K562 (cell line): ENCODE data around the gene PSMB10. TPM values are rescaled to one million over a fixed set of nuclear protein-coding genes. Genes with fewer than 3 reads are reported as not detected.

ENCODE experiments used
- CHCHD3 ChIP-seq: fragments of 250-450 bp; sonication (Bioruptor Pico); IDR thresholded peaks from 2 replicates; pipeline ENCODE4 v2.1.2; 2022; ENCODE audit warnings: mild to moderate bottlenecking
- CXXC5 ChIP-seq: fragments of 250-450 bp; sonication (Bioruptor Pico); IDR thresholded peaks from 2 replicates; pipeline ENCODE4 v1.8.0; 2022; ENCODE audit warnings: inconsistent platforms, mild to moderate bottlenecking, moderate library complexity
- MBD1 ChIP-seq: fragments of 250-450 bp; sonication (Bioruptor Pico); IDR thresholded peaks from 2 replicates; pipeline ENCODE4 v1.8.0; 2022; ENCODE audit warnings: inconsistent platforms
- POU5F1 ChIP-seq: fragments of 150-350 bp; IDR thresholded peaks from 2 replicates; pipeline ENCODE4 v1.6.1; 2014; ENCODE audit warnings: borderline replicate concordance, low read length, low read depth, mild to moderate bottlenecking; ENCODE audit not compliant: partially characterized antibody
- STAG1 ChIP-seq: sonication (generic); formaldehyde crosslinking; IDR thresholded peaks from 2 replicates; pipeline ENCODE4 v1.5.0; 2020; ENCODE audit warnings: missing genetic modification reagents, borderline replicate concordance
- STAT5B ChIP-seq: fragments of 250-450 bp; sonication (Bioruptor Pico); IDR thresholded peaks from 2 replicates; pipeline ENCODE4 v1.8.0; 2021; ENCODE audit warnings: mild to moderate bottlenecking, inconsistent platforms
- TARDBP ChIP-seq: fragments of 450-650 bp; IDR thresholded peaks from 2 replicates; pipeline ENCODE4 v1.6.1; 2016
- TFAP4 ChIP-seq: sonication (generic); formaldehyde crosslinking; IDR thresholded peaks from 2 replicates; pipeline ENCODE4 v1.8.0; 2022; ENCODE audit warnings: missing genetic modification reagents, mild to moderate bottlenecking, moderate library complexity, borderline replicate concordance
- U2AF1 ChIP-seq: fragments of 200-400 bp; formaldehyde crosslinking; optimal IDR thresholded peaks from 2 replicates; pipeline ENCODE3; 2017; ENCODE audit warnings: mild to moderate bottlenecking, low read depth, low read length, moderate library complexity
- ZEB2 ChIP-seq: fragments of 450-650 bp; IDR thresholded peaks from 2 replicates; pipeline ENCODE4 v1.6.1; 2016
- ZNF445 ChIP-seq: fragments of 250-450 bp; sonication (Bioruptor Pico); IDR thresholded peaks from 2 replicates; pipeline ENCODE4 v1.4.0; 2020; ENCODE audit warnings: low read depth, mild to moderate bottlenecking, moderate library complexity
- polyA plus RNA-seq, 8 experiments: library from polyadenylated mRNA; depleted of rRNA in 4 of 8; stranded (reverse) in 5 of 8; unstranded in 3 of 8; fragments of >200 nt; fragmentation: Nextera tagmentation in 2 of 8; fragmentation: Illumina TruSeq in 1 of 8; extraction: Ambion mirVana in 2 of 8; extraction: Trizol in 1 of 8; gene quantifications; 2 replicates each; pipeline versions ENCODE4 v1.2.1 to v1.2.3, GENCODE V29; 2011 to 2014; ENCODE audit warnings: inconsistent platforms in 1 of 8, missing spikeins in 1 of 8
- total RNA-seq, 7 experiments: library from RNA; depleted of rRNA in 6 of 7; stranded (reverse); fragments of >200 nt in 6 of 7; fragmentation: Illumina TruSeq in 2 of 7; extraction: Trizol in 2 of 7; gene quantifications; 2 replicates each; pipeline versions ENCODE4 v1.2.1 to v1.2.3, GENCODE V29; 2011 to 2021; ENCODE audit warnings: low replicate concordance in 1 of 7
- TF ChIP-seq, protein P1 (sequence below): fragments of 450-650 bp; IDR thresholded peaks from 2 replicates; pipeline ENCODE4 v1.6.1; 2016; ENCODE audit warnings: missing biosample characterization, missing genetic modification characterization
- TF ChIP-seq, protein P2 (sequence below): sonication (generic); formaldehyde crosslinking; IDR thresholded peaks from 2 replicates; pipeline ENCODE4 v1.9.0; 2022; ENCODE audit warnings: mild to moderate bottlenecking, missing genetic modification reagents

Gene PSMB10
- total and polyA plus RNA-seq, 9 of the 15 experiments (the other 6 are each of a cell fraction or from before 2014, with no cell fraction given) = 11.7 to 105 (median 51.0) TPM

DNA sequence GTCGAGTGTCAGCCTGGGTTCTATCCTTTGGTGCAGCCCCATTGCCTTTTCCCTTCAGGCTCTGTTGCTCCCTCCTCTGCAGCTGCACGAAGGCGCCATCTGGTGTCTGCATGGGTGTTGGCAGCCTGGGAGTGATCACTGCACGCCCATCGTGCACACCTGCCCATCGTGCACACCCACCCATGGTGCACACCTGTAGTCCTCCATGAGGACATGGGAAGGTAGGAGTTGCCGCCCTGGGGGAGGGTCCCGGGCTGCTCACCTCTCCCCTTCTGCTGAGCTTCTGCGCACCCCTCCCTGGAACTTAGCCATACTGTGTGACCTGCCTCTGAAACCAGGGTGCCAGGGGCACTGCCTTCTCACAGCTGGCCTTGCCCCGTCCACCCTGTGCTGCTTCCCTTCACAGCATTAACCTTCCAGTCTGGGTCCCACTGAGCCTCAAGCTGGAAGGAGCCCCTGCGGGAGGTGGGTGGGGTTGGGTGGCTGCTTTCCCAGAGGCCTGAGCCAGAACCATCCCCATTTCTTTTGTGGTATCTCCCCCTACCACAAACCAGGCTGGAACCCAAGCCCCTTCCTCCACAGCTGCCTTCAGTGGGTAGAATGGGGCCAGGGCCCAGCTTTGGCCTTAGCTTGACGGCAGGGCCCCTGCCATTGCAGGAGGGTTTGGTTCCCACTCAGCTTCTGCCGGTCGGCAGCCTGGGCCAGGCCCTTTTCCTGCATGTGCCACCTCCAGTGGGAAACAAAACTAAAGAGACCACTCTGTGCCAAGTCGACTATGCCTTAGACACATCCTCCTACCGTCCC, 7.9 kb downstream of the PSMB10 start (continued):
- TF ChIP-seq U2AF1 (no peak), STAT5B (CRISPR knock-in tag) (no peak), STAG1 (CRISPR knock-in tag) (peak; percentile 94), CHCHD3 (CRISPR knock-in tag) (no peak), ZEB2 (peak; percentile 42; the same call in 1 of the 2 replicates), MBD1 (CRISPR knock-in tag) (no peak), CXXC5 (0 out of 2 replicates have a peak, but pooled peaks have one; percentile 11), TFAP4 (CRISPR knock-in tag) (peak; percentile 60; the same call in 1 of the 2 replicates), TARDBP (no peak), ZNF445 (CRISPR knock-in tag) (no peak), POU5F1 (peak; percentile 22)
- TF ChIP-seq, protein P1, sequence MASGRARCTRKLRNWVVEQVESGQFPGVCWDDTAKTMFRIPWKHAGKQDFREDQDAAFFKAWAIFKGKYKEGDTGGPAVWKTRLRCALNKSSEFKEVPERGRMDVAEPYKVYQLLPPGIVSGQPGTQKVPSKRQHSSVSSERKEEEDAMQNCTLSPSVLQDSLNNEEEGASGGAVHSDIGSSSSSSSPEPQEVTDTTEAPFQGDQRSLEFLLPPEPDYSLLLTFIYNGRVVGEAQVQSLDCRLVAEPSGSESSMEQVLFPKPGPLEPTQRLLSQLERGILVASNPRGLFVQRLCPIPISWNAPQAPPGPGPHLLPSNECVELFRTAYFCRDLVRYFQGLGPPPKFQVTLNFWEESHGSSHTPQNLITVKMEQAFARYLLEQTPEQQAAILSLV (tag) = no peak
- TF ChIP-seq, protein P2, sequence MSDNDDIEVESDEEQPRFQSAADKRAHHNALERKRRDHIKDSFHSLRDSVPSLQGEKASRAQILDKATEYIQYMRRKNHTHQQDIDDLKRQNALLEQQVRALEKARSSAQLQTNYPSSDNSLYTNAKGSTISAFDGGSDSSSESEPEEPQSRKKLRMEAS (CRISPR knock-in tag) = peak; percentile 21
